Endothelial cell (in vitro differentiated cells): ENCODE results near the gene KLHL25. TPM values are rescaled to one million over a fixed set of nuclear protein-coding genes. Genes with fewer than 3 reads are reported as not detected.

Experiments
- DNase-seq: peaks from one replicate; pipeline ENCODE4 v3.0.0; 2021; ENCODE audit warnings: low spot score
- H3K27ac Mint-ChIP-seq: one replicate; pipeline ENCODE4 v1.8.0; 2021; ENCODE audit warnings: mixed read lengths, inconsistent platforms; ENCODE audit not compliant: unreplicated experiment
- H3K27me3 Mint-ChIP-seq: one replicate; pipeline ENCODE4 v1.8.0; 2021; ENCODE audit warnings: mild to moderate bottlenecking, moderate library complexity, mixed read lengths, inconsistent platforms; ENCODE audit not compliant: unreplicated experiment
- H3K36me3 Mint-ChIP-seq: one replicate; pipeline ENCODE4 v1.8.0; 2021; ENCODE audit warnings: mild to moderate bottlenecking, low read depth, mixed read lengths, inconsistent platforms; ENCODE audit not compliant: unreplicated experiment
- H3K4me1 Mint-ChIP-seq: one replicate; pipeline ENCODE4 v1.8.0; 2021; ENCODE audit warnings: mild to moderate bottlenecking, mixed read lengths, inconsistent platforms; ENCODE audit not compliant: unreplicated experiment
- H3K4me3 Mint-ChIP-seq: one replicate; pipeline ENCODE4 v1.8.0; 2021; ENCODE audit warnings: mild to moderate bottlenecking, mixed read lengths, inconsistent platforms; ENCODE audit not compliant: unreplicated experiment
- H3K9me3 Mint-ChIP-seq: one replicate; pipeline ENCODE4 v1.8.0; 2021; ENCODE audit warnings: mixed read lengths, inconsistent platforms; ENCODE audit not compliant: unreplicated experiment
- CTCF ChIP-seq: fragments of 200-600 bp; sonication (generic); IDR thresholded peaks from one replicate; pipeline ENCODE4 v1.5.0; 2021; ENCODE audit warnings: antibody characterized with exemption; ENCODE audit not compliant: unreplicated experiment
- total RNA-seq: library from RNA; stranded (reverse); fragmentation: NEBNext Ultra II Directional; extraction: Animal tissue kit (Norgen Biotek cat#: 25700); gene quantifications from one replicate; pipeline ENCODE4 v1.2.1, GENCODE V29; 2021; ENCODE audit not compliant: unreplicated experiment

Gene KLHL25
- total RNA-seq, 1 donor from 2014 or later = 7.4 TPM

GRCh38 chr15:85723960-85724945, 70.5 kb downstream of the KLHL25 start:
- TF ChIP-seq CTCF = no peak
- H3K27ac Mint-ChIP-seq = peak overlapping the region; percentile 33
- no peak for DNase-seq
- peaks cover 7% of the 10 kb centered on the region for H3K4me1 Mint-ChIP-seq
- H3K4me3 Mint-ChIP-seq = peak overlapping the region; percentile 17
- peaks cover 8% of the 10 kb centered on the region for H3K27me3 Mint-ChIP-seq
- H3K9me3 Mint-ChIP-seq = no peaks in the 10 kb centered on the region
- peaks cover 63% of the 10 kb centered on the region for H3K36me3 Mint-ChIP-seq

GRCh38 chr15:85722374-85723152, 72.2 kb downstream of the KLHL25 start:
- Mint-ChIP-seq H3K36me3 (peaks cover 59% of the 10 kb centered on the region), H3K4me3 (no peak overlapping the region), H3K27ac (no peak overlapping the region), H3K4me1 (no peaks in the 10 kb centered on the region), H3K9me3 (no peaks in the 10 kb centered on the region), H3K27me3 (peaks cover 4% of the 10 kb centered on the region)
- no peak for DNase-seq
- no peak for TF ChIP-seq CTCF

- Mint-ChIP-seq H3K9me3 (no peaks in the 10 kb centered on the region), H3K27me3 (no peaks in the 10 kb centered on the region), H3K27ac (no peak overlapping the region), H3K4me3 (peak overlapping the region; percentile 64), H3K4me1 (no peaks in the 10 kb centered on the region), H3K36me3 (peaks cover 51% of the 10 kb centered on the region)
- no peak for TF ChIP-seq CTCF
- no peak for DNase-seq
These were observed 75.7 kb downstream of the KLHL25 start for GRCh38 chr15:85718981-85719380.

- TF ChIP-seq CTCF = no peak
- Mint-ChIP-seq H3K27me3 (no peaks in the 10 kb centered on the region), H3K4me1 (no peaks in the 10 kb centered on the region), H3K36me3 (peaks cover 54% of the 10 kb centered on the region), H3K9me3 (no peaks in the 10 kb centered on the region), H3K27ac (no peak overlapping the region), H3K4me3 (no peak overlapping the region)
- no peak for DNase-seq
These were observed 76.3 kb downstream of the KLHL25 start for GRCh38 chr15:85718271-85718971.
